HG03159 (cell line): ENCODE measurements around the gene PCDHB16.
"Not testable (repeated sequence)": the region's sequence is repeated elsewhere in the genome, so short reads cannot be mapped to it uniquely, and the experiment has no call there.

ENCODE experiments used
- ATAC-seq: cut with Tn5 transposase; IDR thresholded peaks from one replicate; pipeline ENCODE4 v1.9.1; 2021; ENCODE audit warnings: mild to moderate bottlenecking, moderate library complexity; ENCODE audit not compliant: unreplicated experiment

The PCDHB16 gene

DNA sequence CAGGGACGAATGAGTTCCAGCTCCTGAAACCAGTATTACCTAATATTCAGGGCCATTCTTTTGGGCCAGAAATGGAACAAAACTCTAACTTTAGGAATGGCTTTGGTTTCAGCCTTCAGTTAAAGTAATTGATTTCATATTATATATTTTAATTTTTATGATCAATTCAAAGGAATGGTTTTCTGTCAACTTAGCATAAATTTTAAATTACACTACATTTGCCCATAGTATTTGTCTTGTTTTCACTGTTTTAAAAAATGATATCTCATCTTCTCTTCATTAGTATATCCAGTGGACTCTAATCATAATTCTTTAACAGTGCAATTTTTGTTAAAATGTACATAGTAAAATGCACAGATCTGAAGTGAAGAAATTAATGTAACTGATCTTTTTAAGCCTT lies 1.9 kb upstream of the PCDHB16 start:
- ATAC-seq, result no peak

DNA sequence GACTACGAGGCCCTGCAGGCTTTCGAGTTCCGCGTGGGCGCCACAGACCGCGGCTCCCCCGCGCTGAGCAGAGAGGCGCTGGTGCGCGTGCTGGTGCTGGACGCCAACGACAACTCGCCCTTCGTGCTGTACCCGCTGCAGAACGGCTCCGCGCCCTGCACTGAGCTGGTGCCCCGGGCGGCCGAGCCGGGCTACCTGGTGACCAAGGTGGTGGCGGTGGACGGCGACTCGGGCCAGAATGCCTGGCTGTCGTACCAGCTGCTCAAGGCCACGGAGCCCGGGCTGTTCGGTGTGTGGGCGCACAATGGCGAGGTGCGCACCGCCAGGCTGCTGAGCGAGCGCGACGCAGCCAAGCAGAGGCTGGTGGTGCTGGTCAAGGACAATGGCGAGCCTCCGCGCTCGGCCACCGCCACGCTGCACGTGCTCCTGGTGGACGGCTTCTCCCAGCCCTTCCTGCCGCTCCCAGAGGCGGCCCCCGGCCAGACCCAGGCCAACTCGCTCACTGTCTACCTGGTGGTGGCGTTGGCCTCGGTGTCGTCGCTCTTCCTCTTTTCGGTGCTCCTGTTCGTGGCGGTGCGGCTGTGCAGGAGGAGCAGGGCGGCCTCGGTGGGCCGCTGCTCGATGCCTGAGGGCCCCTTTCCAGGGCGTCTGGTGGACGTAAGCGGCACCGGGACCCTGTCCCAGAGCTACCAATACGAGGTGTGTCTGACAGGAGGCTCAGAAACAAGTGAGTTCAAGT lies 2.1 kb downstream of the PCDHB16 start:
- ATAC-seq, result not testable (repeated sequence)

DNA sequence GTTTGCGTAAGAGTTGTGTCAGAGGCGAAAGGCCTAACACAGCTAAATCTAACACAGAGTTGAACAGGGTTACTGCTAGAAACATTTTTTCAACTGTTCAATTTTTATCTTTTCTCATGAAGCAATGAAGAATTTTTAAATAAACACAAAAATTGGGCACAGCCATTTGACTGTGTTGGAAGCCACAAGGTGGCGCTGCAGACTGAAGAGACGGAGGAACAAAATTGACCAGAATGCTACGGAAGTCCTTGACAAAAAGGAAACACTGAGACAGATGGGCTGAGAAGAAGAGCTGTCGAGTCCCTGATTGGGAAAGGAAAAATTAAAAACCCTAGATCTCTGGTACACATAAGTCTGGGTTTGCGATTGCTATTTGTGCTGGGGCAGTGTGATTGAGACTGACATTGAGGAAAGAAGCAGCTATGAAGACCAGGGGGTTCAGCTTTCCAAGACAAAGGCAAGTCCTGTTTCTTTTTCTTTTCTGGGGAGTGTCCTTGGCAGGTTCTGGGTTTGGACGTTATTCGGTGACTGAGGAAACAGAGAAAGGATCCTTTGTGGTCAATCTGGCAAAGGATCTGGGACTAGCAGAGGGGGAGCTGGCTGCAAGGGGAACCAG lies 4.8 kb downstream of the PCDHB16 start, which contains the start of gene PCDHB9:
TSS of gene PCDHB9 (plus strand) at position 265 of the 616 bp plus-strand sequence. CDS start at position 423, 158 bp downstream.
- ATAC-seq, result no peak

DNA sequence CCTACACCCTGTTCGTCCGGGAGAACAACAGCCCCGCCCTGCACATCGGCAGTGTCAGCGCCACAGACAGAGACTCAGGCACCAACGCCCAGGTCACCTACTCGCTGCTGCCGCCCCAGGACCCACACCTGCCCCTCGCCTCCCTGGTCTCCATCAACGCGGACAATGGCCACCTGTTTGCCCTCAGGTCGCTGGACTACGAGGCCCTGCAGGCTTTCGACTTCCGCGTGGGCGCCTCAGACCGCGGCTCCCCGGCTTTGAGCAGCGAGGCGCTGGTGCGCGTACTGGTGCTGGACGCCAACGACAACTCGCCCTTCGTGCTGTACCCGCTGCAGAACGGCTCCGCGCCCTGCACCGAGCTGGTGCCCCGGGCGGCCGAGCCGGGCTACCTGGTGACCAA lies 6.5 kb downstream of the PCDHB16 start:
- not testable (repeated sequence) for ATAC-seq

DNA sequence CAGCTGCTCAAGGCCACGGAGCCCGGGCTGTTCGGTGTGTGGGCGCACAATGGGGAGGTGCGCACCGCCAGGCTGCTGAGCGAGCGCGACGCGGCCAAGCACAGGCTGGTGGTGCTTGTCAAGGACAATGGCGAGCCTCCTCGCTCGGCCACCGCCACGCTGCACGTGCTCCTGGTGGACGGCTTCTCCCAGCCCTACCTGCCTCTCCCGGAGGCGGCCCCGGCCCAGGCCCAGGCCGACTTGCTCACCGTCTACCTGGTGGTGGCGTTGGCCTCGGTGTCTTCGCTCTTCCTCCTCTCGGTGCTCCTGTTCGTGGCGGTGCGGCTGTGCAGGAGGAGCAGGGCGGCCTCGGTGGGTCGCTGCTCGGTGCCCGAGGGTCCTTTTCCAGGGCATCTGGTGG lies 6.9 kb downstream of the PCDHB16 start:
- ATAC-seq, result not testable (repeated sequence)

DNA sequence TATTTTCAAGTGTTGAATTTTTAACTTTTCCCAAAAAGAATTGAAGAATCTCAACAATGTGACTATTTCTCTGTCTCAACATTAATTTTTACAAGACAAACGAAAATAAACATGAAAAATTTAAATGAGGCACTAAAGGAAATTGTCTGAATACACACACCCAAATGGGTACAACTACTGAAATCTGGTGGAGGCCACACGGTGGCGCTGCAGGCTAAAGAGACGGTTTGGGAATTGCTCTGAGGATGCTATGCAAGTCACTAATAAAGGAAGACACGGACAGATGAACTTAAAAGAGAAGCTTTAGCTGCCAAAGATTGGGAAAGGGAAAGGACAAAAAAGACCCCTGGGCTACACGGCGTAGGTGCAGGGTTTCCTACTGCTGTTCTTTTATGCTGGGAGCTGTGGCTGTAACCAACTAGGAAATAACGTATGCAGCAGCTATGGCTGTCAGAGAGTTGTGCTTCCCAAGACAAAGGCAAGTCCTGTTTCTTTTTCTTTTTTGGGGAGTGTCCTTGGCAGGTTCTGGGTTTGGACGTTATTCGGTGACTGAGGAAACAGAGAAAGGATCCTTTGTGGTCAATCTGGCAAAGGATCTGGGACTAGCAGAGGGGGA lies 10.0 kb downstream of the PCDHB16 start, which contains the start of gene PCDHB10:
TSS of gene PCDHB10 (plus strand) at position 244 of the 616 bp plus-strand sequence. CDS start at position 444, 200 bp downstream.
- ATAC-seq, result no peak

DNA sequence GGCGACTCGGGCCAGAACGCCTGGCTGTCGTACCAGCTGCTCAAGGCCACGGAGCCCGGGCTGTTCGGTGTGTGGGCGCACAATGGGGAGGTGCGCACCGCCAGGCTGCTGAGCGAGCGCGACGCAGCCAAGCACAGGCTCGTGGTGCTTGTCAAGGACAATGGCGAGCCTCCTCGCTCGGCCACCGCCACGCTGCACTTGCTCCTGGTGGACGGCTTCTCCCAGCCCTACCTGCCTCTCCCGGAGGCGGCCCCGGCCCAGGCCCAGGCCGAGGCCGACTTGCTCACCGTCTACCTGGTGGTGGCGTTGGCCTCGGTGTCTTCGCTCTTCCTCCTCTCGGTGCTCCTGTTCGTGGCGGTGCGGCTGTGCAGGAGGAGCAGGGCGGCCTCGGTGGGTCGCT lies 12.1 kb downstream of the PCDHB16 start:
- ATAC-seq, result not testable (repeated sequence)

DNA sequence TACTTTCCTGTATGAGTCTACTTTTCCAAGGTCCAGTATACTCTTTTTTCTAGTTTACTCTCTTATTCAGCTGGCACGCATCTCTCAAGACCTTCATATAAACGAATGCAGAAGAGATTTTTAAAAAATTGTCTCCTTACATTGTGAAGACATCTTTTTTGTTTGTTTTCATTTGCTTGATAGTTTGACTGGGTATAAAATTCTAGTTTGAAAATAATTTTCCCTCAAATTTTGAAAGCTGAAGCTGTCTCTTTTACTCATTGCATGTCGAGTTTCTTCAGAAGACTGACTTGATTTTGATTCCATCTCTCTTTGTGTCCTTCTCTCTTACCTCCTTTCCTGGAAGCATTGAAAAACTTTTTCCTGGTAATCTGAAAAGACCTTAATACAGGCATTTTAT lies 14.2 kb downstream of the PCDHB16 start:
- ATAC-seq, result no peak

DNA sequence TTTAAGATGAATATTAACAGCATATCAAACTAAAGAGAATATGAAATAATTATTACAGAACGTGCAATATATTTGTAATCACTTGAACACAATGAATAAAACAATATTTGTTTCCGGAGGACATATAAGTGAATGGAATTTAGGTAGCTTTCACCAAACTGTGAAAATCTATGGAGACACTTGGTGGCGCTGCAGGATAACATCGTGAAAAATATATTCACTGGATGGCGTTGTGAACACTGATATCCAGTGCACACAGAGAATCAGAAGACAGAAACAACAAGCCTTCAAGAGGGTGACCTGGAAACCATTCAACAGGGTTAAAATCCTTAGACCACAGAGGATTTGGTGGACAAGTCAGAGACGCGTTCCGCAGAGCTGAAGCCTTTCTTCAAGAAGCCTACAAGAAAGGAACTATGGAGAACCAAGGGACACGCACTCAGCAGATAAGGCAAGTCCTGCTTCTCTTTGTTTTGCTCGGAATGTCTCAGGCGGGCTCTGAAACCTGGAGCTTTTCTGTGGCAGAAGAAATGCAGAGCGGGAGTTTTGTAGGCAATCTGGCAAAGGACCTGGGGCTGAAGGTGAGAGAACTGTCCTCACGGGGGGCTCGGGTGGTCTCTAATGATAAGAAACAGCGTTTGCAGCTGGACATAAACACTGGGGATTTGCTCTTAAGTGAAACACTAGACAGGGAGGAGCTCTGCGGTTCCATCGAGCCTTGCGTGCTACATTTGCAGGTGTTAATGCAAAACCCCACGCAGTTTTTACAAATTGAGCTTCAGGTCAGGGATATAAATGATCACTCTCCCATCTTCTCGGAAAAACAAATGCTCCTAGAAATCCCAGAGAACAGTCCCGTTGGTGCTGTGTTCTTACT lies 17.4 kb downstream of the PCDHB16 start, which contains the start of gene PCDHB11:
TSS of gene PCDHB11 (plus strand) at position 269 of the 877 bp plus-strand sequence. CDS start at position 417, 148 bp downstream.
- ATAC-seq, result no peak

DNA sequence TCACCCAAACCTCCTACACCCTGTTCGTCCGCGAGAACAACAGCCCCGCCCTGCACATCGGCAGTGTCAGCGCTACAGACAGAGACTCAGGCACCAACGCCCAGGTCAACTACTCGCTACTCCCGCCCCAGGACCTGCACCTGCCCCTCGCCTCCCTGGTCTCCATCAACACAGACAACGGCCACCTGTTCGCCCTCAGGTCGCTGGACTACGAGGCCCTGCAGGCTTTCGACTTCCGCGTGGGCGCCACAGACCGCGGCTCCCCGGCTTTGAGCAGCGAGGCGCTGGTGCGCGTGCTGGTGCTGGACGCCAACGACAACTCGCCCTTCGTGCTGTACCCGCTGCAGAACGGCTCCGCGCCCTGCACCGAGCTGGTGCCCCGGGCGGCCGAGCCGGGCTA lies 18.9 kb downstream of the PCDHB16 start:
- not testable (repeated sequence) for ATAC-seq

DNA sequence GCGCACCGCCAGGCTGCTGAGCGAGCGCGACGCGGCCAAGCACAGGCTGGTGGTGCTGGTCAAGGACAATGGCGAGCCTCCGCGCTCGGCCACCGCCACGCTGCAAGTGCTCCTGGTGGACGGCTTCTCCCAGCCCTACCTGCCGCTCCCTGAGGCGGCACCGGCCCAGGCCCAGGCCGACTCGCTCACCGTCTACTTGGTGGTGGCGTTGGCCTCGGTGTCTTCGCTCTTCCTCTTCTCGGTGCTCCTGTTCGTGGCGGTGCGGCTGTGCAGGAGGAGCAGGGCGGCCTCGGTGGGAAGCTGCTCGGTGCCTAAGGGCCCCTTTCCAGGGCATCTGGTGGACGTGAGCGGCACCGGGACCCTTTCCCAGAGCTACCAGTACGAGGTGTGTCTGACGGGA lies 19.5 kb downstream of the PCDHB16 start:
- not testable (repeated sequence) for ATAC-seq

DNA sequence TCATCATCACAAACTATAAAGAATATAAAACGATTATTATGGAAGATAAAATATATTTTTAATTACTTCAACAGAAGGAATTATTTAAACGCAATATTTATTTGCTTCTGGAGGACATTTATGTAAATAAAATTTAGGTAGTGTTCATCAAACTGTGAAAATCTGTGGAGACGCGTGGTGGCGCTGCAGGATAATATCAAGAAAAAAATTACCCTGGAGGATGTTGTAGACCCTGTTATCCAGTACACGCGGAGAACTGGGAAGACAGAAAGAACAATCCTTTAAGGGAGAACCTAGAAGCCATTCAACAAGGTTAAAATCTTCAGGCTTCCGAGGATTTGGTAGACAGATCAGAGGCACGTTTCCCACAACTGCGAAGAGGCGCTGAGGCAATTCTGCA lies 26.3 kb downstream of the PCDHB16 start, which contains the start of gene PCDHB12:
TSS of gene PCDHB12 (plus strand) at position 242 of the 400 bp plus-strand sequence. CDS start 189 bp downstream, outside the sequence.
- ATAC-seq, result no peak

DNA sequence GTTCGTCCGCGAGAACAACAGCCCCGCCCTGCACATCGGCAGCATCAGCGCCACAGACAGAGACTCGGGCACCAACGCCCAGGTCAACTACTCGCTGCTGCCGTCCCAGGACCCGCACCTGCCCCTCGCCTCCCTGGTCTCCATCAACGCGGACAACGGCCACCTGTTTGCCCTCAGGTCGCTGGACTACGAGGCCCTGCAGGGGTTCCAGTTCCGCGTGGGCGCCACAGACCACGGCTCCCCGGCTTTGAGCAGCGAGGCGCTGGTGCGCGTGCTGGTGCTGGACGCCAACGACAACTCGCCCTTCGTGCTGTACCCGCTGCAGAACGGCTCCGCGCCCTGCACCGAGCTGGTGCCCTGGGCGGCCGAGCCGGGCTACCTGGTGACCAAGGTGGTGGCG lies 28.1 kb downstream of the PCDHB16 start:
- not testable (repeated sequence) for ATAC-seq

DNA sequence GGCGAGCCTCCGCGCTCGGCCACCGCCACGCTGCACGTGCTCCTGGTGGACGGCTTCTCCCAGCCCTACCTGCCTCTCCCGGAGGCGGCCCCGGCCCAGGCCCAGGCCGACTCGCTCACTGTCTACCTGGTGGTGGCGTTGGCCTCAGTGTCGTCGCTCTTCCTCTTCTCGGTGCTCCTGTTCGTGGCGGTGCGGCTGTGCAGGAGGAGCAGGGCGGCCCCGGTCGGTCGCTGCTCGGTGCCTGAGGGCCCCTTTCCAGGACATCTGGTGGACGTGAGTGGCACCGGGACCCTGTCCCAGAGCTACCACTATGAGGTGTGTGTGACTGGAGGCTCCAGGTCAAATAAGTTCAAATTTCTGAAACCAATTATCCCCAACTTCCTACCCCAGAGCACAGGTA lies 28.7 kb downstream of the PCDHB16 start:
- ATAC-seq, result not testable (repeated sequence)

DNA sequence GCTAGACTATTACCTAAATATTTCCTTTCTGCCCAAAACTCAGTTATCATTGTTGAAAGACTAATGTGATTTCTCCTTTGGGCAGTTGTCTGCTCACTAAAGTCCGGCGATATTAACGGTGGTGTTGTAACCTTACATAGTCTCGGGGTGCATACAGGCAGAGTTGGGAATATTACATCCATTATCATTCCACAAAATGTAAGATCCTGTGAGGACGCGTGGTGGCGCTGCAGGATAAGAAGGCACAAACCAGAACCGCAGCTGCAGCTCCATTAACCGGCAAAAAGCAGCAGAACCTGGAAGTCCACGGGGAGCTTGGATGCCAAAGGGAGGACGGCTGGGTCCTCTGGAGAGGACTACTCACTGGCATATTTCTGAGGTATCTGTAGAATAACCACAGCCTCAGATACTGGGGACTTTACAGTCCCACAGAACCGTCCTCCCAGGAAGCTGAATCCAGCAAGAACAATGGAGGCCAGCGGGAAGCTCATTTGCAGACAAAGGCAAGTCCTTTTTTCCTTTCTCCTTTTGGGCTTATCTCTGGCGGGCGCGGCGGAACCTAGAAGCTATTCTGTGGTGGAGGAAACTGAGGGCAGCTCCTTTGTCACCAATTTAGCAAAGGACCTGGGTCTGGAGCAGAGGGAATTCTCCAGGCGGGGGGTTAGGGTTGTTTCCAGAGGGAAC lies 31.6 kb downstream of the PCDHB16 start, which contains the start of gene PCDHB13:
TSS of gene PCDHB13 (plus strand) at position 264 of the 684 bp plus-strand sequence. CDS start at position 469, 205 bp downstream.
- not testable (repeated sequence) for ATAC-seq

DNA sequence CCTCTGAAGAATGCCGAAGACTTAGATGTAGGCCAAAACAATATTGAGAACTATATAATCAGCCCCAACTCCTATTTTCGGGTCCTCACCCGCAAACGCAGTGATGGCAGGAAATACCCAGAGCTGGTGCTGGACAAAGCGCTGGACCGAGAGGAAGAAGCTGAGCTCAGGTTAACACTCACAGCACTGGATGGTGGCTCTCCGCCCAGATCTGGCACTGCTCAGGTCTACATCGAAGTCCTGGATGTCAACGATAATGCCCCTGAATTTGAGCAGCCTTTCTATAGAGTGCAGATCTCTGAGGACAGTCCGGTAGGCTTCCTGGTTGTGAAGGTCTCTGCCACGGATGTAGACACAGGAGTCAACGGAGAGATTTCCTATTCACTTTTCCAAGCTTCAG lies 32.4 kb downstream of the PCDHB16 start:
- ATAC-seq, result not testable (repeated sequence)

DNA sequence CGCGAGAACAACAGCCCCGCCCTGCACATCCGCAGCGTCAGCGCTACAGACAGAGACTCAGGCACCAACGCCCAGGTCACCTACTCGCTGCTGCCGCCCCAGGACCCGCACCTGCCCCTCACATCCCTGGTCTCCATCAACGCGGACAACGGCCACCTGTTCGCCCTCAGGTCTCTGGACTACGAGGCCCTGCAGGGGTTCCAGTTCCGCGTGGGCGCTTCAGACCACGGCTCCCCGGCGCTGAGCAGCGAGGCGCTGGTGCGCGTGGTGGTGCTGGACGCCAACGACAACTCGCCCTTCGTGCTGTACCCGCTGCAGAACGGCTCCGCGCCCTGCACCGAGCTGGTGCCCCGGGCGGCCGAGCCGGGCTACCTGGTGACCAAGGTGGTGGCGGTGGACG lies 33.3 kb downstream of the PCDHB16 start:
- ATAC-seq, result not testable (repeated sequence)

DNA sequence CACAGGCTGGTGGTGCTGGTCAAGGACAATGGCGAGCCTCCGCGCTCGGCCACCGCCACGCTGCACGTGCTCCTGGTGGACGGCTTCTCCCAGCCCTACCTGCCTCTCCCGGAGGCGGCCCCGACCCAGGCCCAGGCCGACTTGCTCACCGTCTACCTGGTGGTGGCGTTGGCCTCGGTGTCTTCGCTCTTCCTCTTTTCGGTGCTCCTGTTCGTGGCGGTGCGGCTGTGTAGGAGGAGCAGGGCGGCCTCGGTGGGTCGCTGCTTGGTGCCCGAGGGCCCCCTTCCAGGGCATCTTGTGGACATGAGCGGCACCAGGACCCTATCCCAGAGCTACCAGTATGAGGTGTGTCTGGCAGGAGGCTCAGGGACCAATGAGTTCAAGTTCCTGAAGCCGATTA lies 33.8 kb downstream of the PCDHB16 start:
- ATAC-seq, result not testable (repeated sequence)

DNA sequence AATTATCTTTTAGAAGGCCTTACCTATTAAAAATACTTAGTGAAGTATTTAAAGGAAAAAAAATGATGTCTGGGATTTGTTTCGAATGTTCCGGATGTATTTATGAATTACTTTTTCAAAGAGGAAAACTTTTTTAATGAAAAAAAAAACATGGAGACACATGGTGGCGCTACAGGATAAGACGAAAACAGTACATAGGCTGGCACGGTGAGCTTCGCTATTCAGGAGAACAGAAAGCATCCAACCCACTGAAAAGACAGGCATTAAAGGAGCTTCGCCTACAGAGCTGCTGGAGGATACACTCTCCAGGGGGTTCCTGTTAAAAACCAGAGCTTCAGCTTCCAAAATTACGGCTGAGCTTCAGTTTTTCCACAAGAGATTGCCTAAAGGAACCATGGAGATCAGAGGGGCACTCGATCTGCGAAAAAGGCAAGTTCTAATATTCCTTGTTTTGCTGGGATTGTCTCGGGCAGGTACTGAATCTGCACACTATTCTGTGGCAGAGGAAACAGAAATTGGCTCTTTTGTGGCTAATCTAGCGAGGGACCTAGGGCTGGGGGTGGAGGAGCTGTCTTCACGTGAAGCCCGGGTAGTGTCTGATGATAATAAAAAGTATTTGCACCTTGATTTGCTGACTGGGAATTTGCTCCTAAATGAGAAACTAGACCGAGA lies 41.1 kb downstream of the PCDHB16 start, which contains the start of gene PCDHB14:
TSS of gene PCDHB14 (plus strand) at position 232 of the 672 bp plus-strand sequence. CDS start at position 395, 163 bp downstream.
- no peak for ATAC-seq
